ACC112 (cell line): ENCODE results near the gene SLC4A3.
"Not testable (repeated sequence)": the region's sequence is repeated elsewhere in the genome, so short reads cannot be mapped to it uniquely, and the experiment has no call there.

Source experiments
- H2AFZ ChIP-seq: fragments of 200-600 bp; sonication (generic); one replicate; pipeline ENCODE4 v1.6.0; 2017; ENCODE audit warnings: antibody characterized with exemption, low read length; ENCODE audit not compliant: unreplicated experiment
- H3K27ac ChIP-seq: fragments of 200-600 bp; sonication (generic); 2 replicates; pipeline ENCODE4 v1.5.1; 2014; ENCODE audit warnings: low read depth, mild to moderate bottlenecking, antibody characterized with exemption, low read length, moderate library complexity
- H3K27me3 ChIP-seq: fragments of 200-600 bp; sonication (generic); 2 replicates; pipeline ENCODE4 v1.6.1; 2014; ENCODE audit warnings: mild to moderate bottlenecking, antibody characterized with exemption, low read length, moderate library complexity, mixed read lengths; ENCODE audit not compliant: insufficient read depth
- H3K36me3 ChIP-seq: fragments of 200-600 bp; sonication (generic); 2 replicates; pipeline ENCODE4 v1.6.1; 2016; ENCODE audit warnings: mild to moderate bottlenecking, antibody characterized with exemption, low read length, moderate library complexity, mixed read lengths; ENCODE audit not compliant: insufficient read depth
- H3K4me1 ChIP-seq: fragments of 200-600 bp; sonication (generic); one replicate; pipeline ENCODE4 v1.6.1; 2016; ENCODE audit warnings: low read length, mixed read lengths; ENCODE audit not compliant: insufficient read depth, unreplicated experiment, control insufficient read depth
- H3K4me3 ChIP-seq: fragments of 200-600 bp; sonication (generic); 2 replicates; pipeline ENCODE4 v1.5.1; 2014; ENCODE audit warnings: mild to moderate bottlenecking, low read depth, low read length
- H3K79me2 ChIP-seq: fragments of 200-600 bp; sonication (generic); one replicate; pipeline ENCODE4 v1.6.0; 2016; ENCODE audit warnings: low read length; ENCODE audit not compliant: control insufficient read depth, unreplicated experiment, insufficient read depth

Gene SLC4A3

GRCh38 chr2:219670386-219670785 is 43.0 kb downstream of the SLC4A3 start:
- Histone ChIP-seq H3K4me3 (no peak overlapping the region), H3K36me3 (no peaks in the 10 kb centered on the region), H3K27ac (no peak overlapping the region), H3K27me3 (peaks cover 63% of the 10 kb centered on the region), H3K79me2 (no peaks in the 10 kb centered on the region), H2AFZ (no peak overlapping the region), H3K4me1 (no peaks in the 10 kb centered on the region)

GRCh38 chr2:219671279-219671678 is 43.8 kb downstream of the SLC4A3 start:
- Histone ChIP-seq H3K27me3 (peaks cover 72% of the 10 kb centered on the region), H3K4me1 (no peaks in the 10 kb centered on the region), H2AFZ (no peak overlapping the region), H3K4me3 (no peak overlapping the region), H3K27ac (no peak overlapping the region), H3K79me2 (no peaks in the 10 kb centered on the region), H3K36me3 (no peaks in the 10 kb centered on the region)

DNA sequence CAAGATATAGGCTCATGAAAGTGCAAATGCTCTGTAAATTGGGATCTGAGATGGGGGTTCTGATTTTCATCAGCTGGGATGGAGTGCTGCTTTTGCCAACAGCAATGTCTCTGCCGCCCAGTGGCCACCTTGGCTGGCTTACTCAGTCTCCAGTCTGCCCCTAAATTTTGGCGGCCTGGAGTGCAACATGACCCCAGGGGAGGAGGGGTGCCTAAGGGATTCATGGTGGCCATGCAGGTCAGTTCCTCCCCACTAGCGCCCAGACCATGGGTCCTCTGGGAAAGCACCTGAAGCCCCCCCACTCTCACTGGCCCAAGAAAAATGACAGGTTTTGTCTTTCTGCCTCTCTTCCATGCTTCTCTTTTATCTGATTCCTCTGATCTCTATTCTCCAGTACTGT is 45.0 kb downstream of the SLC4A3 start:
- Histone ChIP-seq H3K27me3 (peaks cover 76% of the 10 kb centered on the region), H3K4me3 (no peak overlapping the region), H2AFZ (no peak overlapping the region), H3K27ac (no peak overlapping the region), H3K4me1 (no peaks in the 10 kb centered on the region), H3K79me2 (no peaks in the 10 kb centered on the region), H3K36me3 (no peaks in the 10 kb centered on the region)

- Histone ChIP-seq H3K36me3 (no peaks in the 10 kb centered on the region), H3K27me3 (peaks cover 61% of the 10 kb centered on the region), H3K27ac (no peak overlapping the region), H3K4me3 (no peak overlapping the region), H3K79me2 (no peaks in the 10 kb centered on the region), H2AFZ (no peak overlapping the region), H3K4me1 (no peaks in the 10 kb centered on the region)
Measured at GRCh38 chr2:219675221-219675620, 47.8 kb downstream of the SLC4A3 start.

GRCh38 chr2:219676586-219676985 is 49.2 kb downstream of the SLC4A3 start:
- no peaks in the 10 kb centered on the region for H3K36me3 ChIP-seq
- H3K4me3 ChIP-seq, result no peak overlapping the region
- H3K79me2 ChIP-seq, result no peaks in the 10 kb centered on the region
- H3K27ac ChIP-seq, result no peak overlapping the region
- H2AFZ ChIP-seq, result no peak overlapping the region
- H3K27me3 ChIP-seq, result peaks cover 48% of the 10 kb centered on the region
- H3K4me1 ChIP-seq, result peaks cover 5% of the 10 kb centered on the region

- no peak overlapping the region for H3K27ac ChIP-seq
- no peaks in the 10 kb centered on the region for H3K36me3 ChIP-seq
- no peak overlapping the region for H3K4me3 ChIP-seq
- H3K4me1 ChIP-seq, result peaks cover 12% of the 10 kb centered on the region
- peaks cover 26% of the 10 kb centered on the region for H3K27me3 ChIP-seq
- no peaks in the 10 kb centered on the region for H3K79me2 ChIP-seq
- H2AFZ ChIP-seq, result no peak overlapping the region
Measured at GRCh38 chr2:219679041-219679440, 51.6 kb downstream of the SLC4A3 start.

GRCh38 chr2:219679571-219679970 is 52.1 kb downstream of the SLC4A3 start:
- Histone ChIP-seq H2AFZ (no peak overlapping the region), H3K79me2 (no peaks in the 10 kb centered on the region), H3K4me3 (no peak overlapping the region)

DNA sequence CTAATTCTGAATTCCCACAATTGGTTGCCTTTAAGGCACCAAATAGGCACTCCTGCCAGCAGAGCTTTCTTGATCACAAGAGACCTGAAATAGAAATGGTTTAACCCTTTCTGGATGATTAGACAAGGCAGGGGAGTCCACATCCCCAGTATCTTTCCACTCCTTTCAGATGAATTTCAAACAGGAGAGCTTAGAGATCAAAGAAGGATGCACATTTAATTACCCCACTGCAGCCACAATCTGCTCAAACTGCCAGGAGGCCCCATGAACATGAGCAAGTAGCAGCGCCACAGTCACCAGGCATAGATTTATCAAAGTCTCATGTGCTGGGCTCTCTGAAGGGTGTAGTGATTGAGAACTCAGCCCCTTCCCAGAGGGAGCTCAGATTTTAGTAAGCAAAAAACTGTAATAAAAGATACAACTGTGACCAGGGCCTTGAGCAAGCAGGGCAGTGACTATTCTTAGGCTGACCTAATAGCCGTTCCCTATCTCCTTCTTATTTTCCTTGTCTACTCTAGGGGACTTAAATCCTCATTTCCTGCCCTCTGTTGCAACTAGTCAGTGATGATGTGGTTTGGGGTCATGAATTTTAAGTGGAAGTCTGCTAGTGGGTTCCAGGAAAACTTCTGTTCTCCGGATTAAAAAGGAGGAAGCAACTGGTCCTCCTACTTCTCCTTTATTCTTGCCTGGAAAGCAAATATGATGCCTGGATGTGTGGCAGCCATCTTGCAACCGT is 53.7 kb downstream of the SLC4A3 start:
- H3K36me3 ChIP-seq, result no peaks in the 10 kb centered on the region
- peaks cover 5% of the 10 kb centered on the region for H3K27me3 ChIP-seq
- no peak overlapping the region for H3K4me3 ChIP-seq
- H3K79me2 ChIP-seq, result no peaks in the 10 kb centered on the region
- peak overlapping the region; percentile 55 for H3K27ac ChIP-seq
- H2AFZ ChIP-seq, result peak overlapping the region; percentile 61
- H3K4me1 ChIP-seq, result peaks cover 19% of the 10 kb centered on the region

More at GRCh38 chr2:219679571-219679970, 52.1 kb downstream of the SLC4A3 start:
- H3K27me3 ChIP-seq, result peaks cover 21% of the 10 kb centered on the region
- H3K4me1 ChIP-seq, result peaks cover 12% of the 10 kb centered on the region
- H3K27ac ChIP-seq, result no peak overlapping the region
- no peaks in the 10 kb centered on the region for H3K36me3 ChIP-seq

DNA sequence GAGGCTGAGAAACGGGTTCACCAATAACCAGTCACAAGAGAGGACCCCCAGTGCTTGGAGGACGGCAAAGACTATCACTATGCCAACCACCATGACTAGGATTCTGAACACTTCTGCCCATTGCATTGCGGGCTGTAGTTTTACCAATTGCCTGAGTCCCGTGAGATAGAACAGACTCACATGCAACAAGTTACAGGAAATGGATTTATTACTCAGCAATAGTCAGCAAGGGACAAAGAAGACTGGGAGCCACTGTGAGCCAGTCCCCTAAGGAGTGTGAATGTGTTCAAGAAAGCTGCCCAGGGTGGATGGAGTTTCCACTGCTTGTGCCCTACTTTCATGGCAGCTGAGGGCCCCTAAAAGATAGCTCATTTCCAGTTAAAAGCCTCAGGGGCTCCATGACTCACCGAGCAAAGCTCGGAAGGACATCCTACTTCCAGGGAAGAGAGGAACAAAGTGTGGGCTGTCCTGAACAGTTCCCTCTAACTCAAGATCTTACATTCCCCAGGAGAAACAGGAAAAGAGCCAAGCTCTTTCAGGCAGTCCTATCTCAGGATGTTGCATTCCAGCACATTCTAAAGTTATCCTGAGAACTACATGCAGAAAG is 54.4 kb downstream of the SLC4A3 start:
- Histone ChIP-seq H3K27me3 (no peaks in the 10 kb centered on the region), H3K79me2 (no peaks in the 10 kb centered on the region), H2AFZ (peak overlapping the region; percentile 61), H3K4me1 (peaks cover 20% of the 10 kb centered on the region), H3K36me3 (no peaks in the 10 kb centered on the region), H3K4me3 (no peak overlapping the region), H3K27ac (peak overlapping the region; percentile 55)

DNA sequence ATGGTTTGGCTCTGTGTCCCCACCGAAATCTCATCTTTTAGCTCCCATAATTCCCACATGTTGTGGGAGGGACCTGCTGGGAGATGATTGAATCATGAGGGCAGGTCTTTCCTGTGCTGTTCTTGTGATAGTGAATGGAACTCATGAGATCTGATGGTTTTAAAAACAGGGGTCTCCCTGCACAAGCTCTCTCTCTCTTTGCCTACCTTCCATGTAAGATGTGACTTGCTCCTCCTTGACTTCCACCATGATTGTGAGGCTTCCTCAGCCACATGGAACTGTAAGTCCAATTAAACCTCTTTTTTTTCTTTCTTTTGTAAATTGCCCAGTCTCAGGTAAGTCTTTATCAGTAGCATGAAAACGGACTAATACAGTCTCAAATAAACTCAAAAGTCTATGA is 56.0 kb downstream of the SLC4A3 start:
- not testable (repeated sequence) for H3K27ac ChIP-seq, H3K4me3 ChIP-seq, H2AFZ ChIP-seq, H3K36me3 ChIP-seq, H3K27me3 ChIP-seq, H3K79me2 ChIP-seq
- H3K4me1 ChIP-seq, result peaks cover 20% of the 10 kb centered on the region
